GM21423 (cell line): ENCODE measurements around the gene LYRM9.
A peak's percentile ranks its signal among the peaks of the same experiment; 100 is the strongest.
"Not testable (repeated sequence)": the region's sequence is repeated elsewhere in the genome, so short reads cannot be mapped to it uniquely, and the experiment has no call there.

Experiments
- ATAC-seq: cut with Tn5 transposase; IDR thresholded peaks from one replicate; pipeline ENCODE4 v1.9.1; 2021; ENCODE audit warnings: mild to moderate bottlenecking, moderate library complexity; ENCODE audit not compliant: unreplicated experiment

LYRM9 gene

GRCh38 chr17:27892866-27893769 is at the start of gene LYRM9:
Gene LYRM9, minus strand, starts transcription at chr17:27893365. Its CDS starts 10,671 bp downstream, at chr17:27882694.
- ATAC-seq = peak; percentile 89

DNA sequence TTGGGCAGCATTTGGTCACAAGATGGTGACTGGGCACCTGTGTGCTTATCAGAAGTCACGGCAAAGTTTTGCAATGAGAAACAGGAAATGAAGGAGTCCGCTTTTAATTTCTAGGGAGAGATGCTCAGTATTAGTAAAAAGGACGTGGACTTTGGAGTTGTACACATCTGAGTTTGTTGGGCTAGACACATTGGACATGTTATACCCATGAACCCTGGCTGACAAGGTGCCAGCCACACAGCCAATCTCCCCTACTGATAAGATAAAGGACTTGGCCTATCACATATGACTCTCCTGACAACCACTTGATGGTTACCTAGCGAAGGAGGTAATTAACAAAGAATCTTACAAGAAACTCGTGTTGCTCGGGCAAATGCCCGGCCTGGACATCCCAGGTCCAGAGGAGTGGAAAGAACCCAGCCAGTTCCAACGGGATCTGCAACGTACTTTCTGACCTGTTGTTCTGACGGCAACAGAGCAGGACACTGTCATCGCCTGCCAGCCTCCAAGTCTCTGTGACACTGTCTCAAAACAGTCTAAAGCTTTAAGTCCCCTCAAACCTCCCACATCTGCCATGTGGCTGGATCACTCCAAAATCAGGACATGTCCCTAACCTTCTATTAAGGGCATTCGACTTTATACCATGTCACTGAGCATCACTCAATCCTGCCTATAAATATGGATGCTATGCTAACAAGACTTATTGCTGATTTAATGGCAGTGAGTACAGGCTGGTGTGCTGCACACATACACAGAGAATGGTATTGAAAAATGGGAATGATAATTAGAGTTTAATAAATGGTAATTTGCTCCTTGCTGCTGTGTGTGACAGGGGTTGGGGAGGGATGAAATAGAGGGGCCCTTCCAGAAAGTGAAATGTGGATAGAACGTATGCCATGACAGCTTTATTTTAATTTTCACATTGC is 47.6 kb upstream of the LYRM9 start:
- ATAC-seq = no peak

DNA sequence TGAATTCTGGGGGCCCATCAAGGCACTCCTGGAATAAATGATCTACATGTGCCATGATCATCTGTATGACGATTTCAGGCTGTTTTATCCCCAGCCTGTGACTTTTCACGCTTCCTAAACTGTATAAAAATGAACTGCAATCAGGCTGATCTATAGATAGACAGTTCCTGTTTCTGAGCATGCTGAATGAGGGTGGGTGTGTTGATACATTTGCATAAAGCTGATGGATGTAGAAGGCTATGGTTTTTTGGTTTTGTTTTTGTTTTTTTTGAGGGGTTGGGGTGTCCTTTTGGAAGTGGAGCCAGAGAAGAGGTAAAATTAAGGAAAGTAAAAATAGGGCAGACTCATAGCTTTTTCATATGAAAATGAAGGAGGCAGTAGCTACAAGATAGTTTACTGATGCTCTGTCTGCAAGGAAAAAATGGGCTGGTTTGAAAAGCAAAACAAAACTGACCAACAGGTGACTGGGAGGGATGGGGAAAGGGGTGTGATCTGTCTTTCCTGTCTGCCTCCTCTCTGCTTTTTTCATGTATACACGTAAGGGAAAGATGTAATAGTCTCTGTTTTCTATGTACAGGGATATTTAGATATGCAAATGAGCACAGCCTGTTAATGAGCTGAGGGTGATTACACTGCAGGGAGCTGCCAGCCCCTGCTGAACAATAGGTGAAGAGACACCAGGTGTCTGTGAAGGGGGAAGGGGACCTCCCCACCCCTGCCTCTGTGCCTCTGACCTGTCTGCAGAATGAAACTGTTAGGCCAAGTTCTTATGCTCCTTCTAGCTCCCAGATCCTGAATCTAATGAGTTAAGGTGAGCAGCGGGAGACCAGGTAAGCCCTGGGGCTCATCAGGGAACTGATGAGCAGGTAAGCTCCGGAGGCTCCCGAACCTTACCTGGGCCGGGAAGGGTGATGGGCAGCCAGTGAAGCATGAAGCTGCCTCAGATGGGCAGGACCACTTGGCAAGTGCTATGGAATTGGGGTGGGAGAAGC is 46.6 kb upstream of the LYRM9 start:
- ATAC-seq = no peak

DNA sequence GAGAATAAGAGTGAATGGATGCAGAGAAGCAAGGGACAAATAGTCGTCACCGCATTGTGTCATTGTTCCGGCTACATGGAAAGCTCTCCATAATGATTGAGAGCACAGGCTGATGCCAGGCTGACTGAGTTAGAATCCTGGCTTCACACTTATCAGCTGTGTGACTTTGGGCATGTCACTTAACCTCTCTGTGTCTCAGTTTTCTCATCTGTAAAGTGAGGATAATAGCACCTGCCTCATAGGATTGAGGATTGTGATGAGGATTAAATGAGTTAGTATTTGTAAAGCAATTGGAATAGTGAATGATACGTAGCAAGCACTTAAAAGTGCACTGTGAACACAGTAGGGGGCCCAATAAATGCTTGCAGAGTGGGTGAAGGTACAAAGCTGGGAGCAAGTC is 45.7 kb upstream of the LYRM9 start:
- ATAC-seq = no peak

GRCh38 chr17:27938241-27938640 is 45.1 kb upstream of the LYRM9 start:
- no peak for ATAC-seq

DNA sequence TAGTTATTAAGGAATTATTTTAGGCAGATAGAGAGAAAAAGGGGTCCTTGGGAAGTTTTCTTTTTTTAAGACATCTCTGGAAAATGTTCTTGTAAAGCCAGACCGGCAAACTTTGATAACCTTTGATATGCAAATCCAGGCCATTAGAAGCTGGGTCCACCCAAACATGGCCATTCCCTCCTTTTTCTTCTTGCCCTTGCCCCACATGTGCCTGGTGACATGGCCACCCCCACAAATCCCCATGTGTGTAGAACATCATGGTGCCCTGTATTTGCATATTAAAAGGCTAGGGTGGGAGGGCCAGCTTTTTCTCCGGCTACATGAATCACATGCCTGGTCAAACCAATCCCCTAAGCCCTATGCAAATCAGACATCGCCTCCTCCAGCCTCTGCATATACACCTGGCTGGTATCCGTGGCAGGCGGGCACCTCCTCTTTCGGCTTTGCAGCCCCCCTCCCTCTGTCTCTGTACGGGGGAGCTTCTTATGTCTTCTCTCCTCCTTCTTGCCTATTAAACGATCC is 43.9 kb upstream of the LYRM9 start:
- ATAC-seq = no peak

DNA sequence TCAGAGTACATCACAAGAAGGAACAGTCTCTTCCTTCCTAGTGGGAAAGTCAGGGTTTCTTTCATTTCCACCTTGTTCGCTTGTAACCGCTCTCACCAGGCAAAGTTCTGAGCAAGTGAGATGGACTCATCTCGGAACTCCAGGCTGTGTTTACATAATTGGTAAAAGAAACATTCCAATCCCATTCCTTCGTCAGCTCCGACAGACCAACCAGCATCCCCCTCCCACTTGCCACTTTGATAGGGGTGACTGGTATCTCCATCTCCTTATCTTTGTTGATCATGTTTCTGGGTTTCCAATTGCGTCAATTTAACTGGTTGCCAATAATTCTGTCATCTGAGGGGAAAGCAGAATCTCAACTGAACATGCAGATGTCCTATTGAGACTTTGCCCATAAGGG is 36.8 kb upstream of the LYRM9 start:
- no peak for ATAC-seq

GRCh38 chr17:27928587-27928986 is 35.4 kb upstream of the LYRM9 start:
- no peak for ATAC-seq

DNA sequence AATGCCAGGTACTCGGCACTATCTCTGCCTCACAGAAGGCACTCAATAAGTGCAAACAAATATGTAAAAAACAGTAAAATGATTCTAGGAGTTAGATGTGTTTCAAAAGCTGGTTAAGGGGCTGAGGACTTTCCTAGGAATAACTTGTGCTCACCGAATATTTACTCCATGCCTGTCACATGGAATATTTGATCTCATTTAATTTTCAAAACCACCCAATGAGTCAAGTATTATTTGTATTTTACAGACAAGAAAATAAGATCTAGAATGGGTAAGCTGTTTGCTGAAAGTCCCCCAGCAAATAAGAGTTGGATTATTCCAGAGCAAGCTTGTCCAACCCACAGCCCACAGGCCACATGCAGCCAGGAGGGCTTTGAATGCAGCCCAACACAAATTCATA is 34.6 kb upstream of the LYRM9 start:
- no peak for ATAC-seq

DNA sequence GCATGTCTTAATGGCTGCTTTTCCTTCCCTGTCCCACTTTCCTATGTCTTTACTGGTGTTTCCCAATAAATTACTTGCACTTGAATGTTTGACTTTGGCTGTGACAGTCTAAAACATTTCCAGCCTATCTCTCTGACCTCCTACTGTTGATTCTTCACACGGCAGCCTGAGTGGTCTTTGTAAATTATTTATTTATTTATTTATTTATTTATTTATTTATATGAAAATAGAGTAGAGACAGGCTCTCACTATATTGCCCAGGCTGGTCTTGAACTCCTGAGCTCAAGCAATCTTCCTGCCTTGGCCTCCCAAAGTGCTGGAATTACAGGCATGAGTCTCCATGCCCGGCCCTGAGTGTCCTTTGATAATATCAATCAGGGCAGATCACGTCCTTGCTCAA is 28.4 kb upstream of the LYRM9 start:
- ATAC-seq = no peak

DNA sequence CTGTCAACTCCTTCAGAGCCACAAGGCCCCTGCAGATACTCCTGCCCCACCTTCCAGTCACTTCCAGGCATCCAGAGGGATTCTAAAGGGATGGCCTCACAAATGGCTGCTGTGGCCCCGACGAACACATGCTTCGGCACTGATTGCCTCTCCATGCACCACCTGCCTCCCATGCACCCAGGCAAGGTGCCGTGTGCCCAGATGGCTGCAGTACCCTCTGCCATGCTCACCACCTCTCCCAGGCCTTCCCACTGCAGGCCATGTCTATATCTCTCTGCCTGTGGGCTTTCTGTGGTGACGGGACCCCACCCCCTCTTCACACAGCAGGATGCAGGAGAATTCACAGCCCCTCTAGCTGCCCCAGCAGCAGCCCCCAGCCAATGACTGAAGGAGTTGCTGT is 27.9 kb upstream of the LYRM9 start:
- no peak for ATAC-seq

DNA sequence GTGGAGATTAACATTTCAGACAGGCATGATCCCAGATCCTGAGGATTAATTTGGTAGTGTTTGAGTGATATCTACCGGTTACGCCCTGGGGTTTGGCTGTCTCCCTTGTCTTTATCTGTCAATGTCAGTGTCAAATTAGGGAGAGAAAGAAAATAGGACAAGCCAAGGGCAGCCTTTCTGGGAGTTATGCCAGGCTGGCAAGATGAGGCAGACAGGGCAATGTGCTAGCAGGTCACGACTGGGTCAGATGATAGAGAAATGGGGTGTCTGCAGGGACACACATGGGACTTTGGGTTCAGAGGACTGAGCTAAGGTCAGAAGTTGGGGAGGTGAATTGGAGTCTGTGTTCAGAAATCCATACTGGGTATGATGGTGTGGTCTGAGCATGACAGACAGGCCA is 27.4 kb upstream of the LYRM9 start:
- no peak for ATAC-seq

DNA sequence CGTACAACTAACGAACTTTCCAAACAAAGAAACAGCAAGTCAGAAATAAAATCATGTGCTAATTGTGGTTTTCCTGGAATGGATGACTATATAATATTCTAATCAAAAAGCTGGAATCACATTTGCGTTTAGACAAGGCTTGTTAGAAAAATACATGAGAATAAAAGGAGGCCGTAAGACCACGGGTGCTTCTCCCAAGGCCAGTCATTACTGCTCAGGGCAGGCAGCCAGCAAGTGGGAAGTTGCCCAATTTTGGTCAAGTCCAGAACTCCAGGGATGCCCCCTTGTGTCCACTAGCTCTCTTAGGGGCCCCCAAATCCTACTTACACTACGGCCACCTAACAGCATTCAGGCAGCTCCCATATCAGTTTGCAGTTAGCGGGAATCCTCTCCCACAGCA is 25.9 kb upstream of the LYRM9 start:
- no peak for ATAC-seq

DNA sequence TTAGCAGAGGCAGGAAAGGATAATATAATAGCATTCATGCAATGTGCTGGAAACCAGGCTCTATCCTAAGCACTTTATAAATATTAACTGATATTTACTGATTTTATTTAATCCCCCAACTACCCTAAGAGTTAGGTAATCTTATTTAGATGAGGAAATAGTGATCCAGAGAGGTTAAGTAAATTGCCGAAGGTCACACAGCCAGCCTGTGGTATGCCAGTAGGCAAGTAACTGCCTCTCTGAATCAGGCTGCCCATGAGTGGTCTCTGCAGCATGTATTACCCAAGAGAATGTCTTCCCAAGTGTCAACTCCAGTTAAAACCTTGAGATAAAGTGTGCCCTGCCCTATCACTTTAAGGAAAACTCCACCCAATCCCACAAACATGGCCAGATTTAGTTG is 25.3 kb upstream of the LYRM9 start:
- ATAC-seq = no peak

DNA sequence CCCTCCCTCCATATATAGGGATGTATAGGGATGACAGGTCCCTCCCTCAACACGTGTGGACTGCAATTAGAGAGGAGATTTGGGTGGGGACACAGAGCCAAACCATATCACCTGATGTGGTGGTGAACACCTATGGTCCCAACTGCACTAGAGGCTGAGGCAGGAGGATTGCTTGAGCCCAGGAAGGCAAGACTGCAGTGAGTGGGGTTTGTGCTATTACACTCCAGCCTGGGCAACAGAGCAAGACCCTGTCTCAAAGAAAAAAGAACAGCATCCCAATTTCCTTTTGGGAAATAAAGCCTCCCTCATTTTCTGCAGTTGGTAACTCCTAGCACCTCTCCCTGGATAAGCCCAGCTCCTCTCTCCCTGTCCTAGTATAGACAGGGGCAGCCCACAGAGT is 23.8 kb upstream of the LYRM9 start:
- ATAC-seq = no peak

GRCh38 chr17:27915709-27916108 is 22.5 kb upstream of the LYRM9 start:
- ATAC-seq = no peak

GRCh38 chr17:27914382-27914781 is 21.2 kb upstream of the LYRM9 start:
- no peak for ATAC-seq

GRCh38 chr17:27912964-27913363 is 19.8 kb upstream of the LYRM9 start:
- no peak for ATAC-seq

- ATAC-seq = not testable (repeated sequence)
Observed at GRCh38 chr17:27912299-27912698, 19.1 kb upstream of the LYRM9 start.

GRCh38 chr17:27907976-27908558 is 14.9 kb upstream of the LYRM9 start:
- no peak for ATAC-seq
